Kidney capillary endothelial cell (primary cell): ENCODE results near the gene ACD.

ENCODE experiments used
- DNase-seq: peaks from one replicate; pipeline ENCODE4 v3.0.0-alpha.2; 2018; ENCODE audit warnings: low spot score

The ACD gene

DNA sequence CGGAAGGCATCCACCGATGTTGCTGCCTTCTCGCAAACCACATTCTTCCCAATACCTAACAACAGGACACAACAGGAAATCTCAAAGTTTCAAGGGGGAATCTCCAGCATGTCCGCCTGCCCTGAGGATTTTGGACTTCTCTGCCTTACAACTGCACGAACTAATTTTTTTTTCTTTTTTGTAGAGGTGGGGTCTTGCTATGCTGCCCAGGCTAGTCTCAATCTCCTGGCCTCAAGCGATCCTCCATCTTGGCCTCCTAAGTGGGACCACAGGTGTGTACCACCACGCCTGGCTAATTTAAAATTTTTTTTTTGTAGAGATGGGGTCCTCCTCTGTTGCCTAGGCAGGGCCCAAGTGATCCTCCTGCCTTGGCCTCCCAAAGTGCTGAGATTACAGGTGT lies 15.9 kb upstream of the ACD start:
- DNase-seq: no peak

DNA sequence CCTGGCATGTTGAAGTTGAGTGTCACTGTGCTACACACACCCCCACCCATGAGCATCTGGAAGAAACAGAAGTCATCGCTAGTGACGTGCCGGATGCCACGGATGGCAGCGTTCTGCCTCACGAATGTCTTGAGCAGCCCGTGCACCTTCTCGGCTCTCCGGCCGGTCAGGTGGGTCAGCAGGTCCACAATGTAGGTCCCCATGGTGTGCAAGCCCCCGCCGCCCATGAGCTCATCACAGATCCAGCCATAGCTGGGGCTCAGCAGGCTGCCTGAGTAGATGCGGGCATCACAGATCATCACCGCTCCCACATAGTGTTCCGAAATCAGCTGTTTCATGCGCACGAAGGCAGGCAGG lies 15.5 kb upstream of the ACD start:
- DNase-seq: no peak

- no peak for DNase-seq
Observed at GRCh38 chr16:67674851-67675578, 15.0 kb upstream of the ACD start.

DNA sequence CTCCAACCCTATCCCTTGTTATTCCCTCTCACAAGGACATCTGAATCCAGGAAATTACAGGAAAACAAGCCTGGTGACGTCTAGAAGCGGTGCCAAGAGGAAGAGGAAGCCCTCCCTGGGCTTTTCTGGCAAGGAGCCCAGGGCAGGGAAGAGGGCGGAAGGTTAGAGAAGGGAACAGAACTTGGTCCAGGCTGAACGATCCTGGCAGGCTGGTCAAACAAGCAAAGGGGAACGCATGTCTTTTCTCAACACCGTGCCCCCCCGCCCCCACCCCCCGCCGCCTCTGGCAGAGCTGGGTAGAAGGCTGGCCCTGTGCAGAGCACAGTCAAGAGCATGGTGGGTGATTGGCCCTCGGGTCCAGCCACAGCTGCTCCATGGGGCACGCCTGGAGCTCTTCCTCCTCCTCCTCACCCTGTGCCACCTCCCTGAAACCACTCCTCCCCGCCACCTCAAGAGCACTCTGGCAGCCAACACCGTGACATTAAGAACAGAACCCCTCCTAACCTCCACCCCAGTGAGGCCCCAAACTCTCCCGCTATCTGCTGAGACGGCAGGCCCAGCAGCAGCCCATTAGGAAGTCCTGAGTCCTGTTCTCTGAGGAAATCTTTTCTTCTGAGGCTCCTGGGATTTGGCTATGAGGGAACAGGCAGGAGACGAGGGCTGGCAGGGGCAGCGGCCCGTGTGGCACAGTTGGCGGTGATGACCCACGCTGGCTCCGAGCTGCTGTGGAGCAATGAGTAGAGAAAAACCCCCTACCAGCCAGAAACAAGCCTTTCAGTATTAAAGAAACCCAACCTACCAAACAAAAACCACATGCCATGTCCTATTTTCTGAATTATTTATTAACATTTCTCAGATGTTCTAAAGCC lies 13.9 kb upstream of the ACD start:
- DNase-seq: peak; percentile 84

DNA sequence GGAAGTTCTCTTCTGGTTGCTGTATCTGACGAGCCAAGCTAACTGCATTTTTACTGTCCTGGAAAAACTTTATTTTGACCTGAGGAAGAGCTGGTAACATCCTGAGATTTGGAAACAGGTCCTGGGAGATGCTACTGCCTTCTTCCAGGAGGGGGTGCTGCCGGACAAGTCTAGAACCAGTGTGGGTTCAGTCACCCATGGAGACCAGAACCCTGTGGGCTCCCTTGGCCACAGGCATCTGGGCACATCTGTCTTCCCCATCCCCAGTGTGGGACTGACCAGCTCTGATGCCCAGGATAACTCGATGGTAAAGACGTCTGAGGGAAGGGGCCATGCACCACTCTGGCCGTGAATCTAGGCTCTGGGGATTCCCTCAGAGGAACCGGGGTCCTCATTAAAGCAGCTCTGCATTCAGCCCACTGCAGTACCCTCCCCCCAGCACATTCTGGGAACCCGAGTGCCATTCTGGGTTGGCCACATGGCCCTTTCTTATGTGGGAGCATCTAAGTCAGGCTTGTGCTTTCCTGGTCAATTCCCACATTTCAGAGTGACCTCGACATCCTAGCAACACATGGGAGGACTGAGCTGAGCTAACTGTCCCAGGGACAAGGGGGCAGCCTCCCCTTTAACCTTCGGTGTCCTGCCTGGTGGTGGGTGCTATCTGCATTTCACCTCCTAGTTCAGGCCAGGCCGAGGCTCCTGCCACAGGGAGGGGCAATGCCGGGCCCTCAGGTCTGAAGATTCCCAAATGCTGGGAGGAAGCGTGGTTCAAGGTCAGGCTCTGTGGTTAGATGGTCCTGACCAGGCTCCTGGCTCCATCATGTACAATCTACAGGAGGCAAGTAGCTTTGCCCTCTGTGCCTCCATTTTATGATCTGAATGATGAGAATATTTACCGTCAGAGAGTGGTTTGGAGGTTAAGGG lies 12.9 kb upstream of the ACD start:
- peak; percentile 74 for DNase-seq

- no peak for DNase-seq
Observed at GRCh38 chr16:67672306-67672705, 12.2 kb upstream of the ACD start.

DNA sequence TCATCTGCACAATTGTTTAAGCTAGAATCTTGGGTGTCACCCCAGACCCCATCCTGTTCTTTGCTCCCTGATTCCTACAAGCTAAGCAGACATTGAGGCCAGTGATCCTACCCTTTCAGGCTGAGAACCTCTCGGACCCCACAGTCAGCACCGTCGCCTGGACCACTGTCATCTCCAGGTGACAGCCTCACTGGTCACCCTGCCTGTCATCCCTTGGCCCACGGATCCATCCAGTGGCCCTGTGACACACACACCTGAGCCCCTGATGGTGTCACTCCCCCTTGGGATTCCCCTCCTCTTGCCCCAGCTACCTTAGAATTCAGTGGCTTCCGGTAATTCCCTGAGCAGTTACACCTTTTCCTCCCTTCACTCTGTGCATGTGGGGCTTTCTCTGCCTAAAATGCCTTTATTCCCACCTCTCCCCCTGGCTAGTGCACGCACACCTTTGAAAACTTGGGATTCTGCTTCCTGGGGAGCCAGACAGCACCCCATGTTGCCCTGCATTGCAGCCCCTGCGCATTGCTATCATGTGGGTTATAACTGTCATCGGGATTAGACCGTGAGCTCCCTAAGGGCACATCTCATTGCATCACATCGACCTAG lies 9.5 kb upstream of the ACD start:
- no peak for DNase-seq

DNA sequence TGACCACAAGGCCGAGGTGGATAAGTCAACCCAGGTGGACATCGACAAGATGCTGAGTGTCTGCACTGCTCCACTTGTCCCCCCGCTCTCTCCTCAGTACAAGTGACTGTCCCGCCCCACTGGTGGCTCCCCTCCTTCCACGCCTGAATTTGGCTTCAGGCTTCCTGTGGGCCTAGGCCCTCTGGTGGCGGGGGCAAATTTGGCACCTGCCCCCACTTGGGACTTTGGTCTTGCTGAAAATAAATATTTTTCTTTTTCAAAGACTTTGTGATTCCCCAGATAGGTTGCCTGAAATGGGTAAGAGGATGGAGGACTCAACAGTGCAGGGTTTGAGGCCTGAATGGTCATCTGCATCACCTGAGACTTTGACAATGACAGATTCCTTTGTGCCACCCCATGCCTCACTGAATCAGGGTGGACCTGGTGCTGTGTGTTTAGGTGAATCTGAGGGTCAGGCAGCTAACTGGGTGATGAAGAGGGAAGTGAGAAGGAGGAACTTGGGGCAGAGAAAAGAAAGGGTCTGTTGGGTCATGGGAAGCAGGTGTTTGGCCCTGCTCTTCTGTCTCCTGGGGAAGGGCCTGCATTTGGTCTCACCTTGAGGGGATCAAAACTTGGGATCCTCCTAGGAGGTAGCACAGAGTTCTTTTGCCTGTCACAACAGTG lies 8.6 kb upstream of the ACD start:
- DNase-seq: no peak

DNA sequence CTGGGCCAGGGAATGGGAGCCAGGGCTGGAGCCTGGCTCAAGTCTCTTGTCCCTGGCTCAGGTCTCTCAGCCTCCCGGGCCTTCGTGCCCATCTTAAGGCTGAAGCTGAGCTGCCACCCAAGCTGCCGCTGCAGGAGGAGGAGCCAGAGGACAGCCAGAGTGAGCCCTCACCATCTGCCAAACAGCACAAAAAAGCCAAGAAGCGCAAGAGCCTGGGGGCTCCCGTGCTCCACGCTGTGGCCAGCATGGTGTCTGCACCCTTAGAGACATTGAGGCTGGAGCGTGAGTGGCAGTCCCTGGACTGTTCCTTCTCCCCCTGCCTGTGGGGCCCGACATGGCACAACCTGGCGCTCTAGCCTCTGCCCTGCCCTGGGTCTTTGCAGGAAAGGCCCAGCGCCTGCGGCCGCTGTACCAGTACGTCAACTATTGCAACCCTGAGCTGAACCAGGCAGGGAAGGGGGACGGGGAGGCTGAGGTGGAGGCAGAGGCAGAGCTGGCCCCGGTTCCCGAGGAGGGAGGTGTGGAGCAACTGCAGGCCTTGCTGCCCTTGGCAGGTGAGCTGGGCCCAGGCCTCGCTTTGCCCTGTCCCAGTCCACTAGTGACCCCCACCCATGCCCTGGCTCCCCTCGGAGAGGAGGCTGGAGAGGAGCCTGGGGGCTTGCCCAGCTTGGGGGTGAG lies 7.9 kb upstream of the ACD start:
- DNase-seq: peak; percentile 88

GRCh38 chr16:67667453-67667816 lies 7.4 kb upstream of the ACD start:
- DNase-seq: no peak

- DNase-seq: peak; percentile 80
Observed at GRCh38 chr16:67666559-67667452, 6.7 kb upstream of the ACD start, which contains the start of the genes C16orf86 and ENKD1. Gene C16orf86, plus strand, starts transcription at chr16:67666814. Its CDS starts 157 bp downstream, at chr16:67666971. Gene ENKD1, minus strand, starts transcription at chr16:67666750. Its CDS starts 308 bp downstream, at chr16:67666442.

DNA sequence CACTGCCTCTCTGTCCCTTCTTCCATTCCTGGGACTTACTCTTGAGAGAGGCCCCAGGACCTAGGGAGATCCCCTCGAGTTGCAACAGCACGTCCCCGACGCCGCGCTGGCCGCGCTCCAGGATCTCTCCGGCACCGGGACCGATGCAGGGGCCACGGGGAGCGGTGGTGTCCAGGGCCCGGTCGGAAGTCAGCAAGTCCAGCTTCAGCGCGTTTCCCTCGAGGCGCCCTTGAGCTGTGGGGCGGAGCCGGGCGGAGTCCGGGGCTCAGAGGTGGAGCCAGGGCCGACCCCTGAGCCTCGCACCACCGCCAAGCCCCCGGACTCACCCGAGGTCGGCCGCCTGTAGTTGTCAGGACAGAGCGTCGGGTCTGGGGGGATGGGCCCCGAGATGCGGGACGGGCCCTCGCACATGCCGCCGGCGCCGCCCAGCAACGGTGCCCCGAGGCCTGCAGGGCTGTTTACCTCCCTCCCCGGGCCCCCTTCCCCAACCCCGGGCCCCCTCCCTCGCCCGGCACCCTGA lies 6.0 kb upstream of the ACD start:
- DNase-seq: no peak

DNA sequence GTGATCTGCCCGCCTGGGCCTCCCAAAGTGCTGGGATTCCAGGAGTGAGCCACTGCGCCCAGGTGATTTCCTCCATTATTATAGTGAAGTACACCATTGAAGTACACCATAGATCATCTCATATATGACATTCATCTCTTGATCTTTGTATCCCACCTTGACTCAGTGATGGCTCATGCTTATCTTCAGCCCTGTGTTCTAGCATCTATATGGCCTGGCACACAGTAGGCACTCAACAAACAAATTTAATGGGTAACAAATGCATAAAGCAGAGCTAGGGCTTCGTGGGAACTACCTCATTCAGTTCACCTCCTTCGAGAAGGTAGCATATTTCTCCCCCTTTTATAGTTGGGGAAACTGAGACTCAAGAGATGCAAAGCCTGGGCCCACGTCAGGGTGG lies 5.5 kb upstream of the ACD start:
- DNase-seq: no peak

DNA sequence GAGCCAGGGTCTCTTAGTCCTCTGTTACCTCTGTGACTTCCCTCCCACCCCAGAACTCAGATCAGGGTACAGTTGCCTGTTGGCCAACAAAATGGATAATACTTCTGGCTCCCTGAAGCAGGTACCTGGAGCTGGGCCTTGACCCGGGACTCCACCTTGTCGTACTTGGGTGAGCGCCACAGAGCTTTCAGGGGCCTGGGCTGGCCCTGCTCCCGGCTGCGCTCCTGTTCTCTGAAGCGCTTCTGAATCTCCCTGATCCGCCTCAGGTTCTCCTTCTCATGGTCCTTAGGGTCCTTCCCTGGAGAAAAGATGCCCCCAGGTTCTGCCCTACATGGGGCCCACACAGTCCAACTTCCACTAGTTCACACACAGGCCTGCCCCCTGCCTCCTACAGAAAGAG lies 4.8 kb upstream of the ACD start:
- no peak for DNase-seq

DNA sequence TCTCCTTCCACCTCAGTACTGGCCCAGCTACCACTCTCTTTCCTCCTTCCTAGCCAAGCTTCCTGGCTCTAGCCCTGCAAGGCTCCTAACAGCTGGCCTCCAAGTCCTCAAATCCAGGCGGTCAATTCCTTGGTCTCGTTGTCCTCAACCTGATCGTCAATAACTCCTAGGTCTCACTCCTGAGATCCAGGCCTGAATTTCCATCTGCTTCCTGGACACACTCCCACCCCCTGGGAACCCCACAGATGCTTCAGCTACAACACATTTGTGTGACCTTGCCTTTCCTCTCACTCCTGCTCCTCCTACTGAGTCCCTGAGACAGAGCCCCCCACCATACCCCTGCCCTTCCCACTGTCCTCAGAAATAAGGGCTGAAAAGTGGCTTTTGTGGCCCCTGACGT lies 4.2 kb upstream of the ACD start:
- no peak for DNase-seq

- no peak for DNase-seq
Observed at GRCh38 chr16:67663877-67664222, 3.8 kb upstream of the ACD start.

GRCh38 chr16:67663151-67663876 lies 3.3 kb upstream of the ACD start:
- no peak for DNase-seq

- no peak for DNase-seq
Observed at GRCh38 chr16:67662653-67663010, 2.6 kb upstream of the ACD start.
